K562 (cell line): ENCODE measurements around the gene PHF12. TPM values are rescaled to one million over a fixed set of nuclear protein-coding genes. Genes with fewer than 3 reads are reported as not detected.

Experiments
- FOXK2 ChIP-seq, 2 experiments: fragments of 450-650 bp; IDR thresholded peaks in 1 of 2; conservative IDR thresholded peaks in 1 of 2; 2 replicates each; pipeline ENCODE4 v1.6.1; 2016; ENCODE audit warnings: low read depth in 2 of 2, mild to moderate bottlenecking in 1 of 2
- HDAC6 ChIP-seq: IDR thresholded peaks from 2 replicates; pipeline ENCODE4 v1.6.1; 2012; ENCODE audit warnings: low read depth, mild to moderate bottlenecking, control low read depth, inconsistent platforms, low read length, moderate library complexity
- KDM2B ChIP-seq: fragments of 250-450 bp; sonication (Bioruptor Pico); IDR thresholded peaks from 2 replicates; pipeline ENCODE4 v1.8.0; 2021; ENCODE audit warnings: mild to moderate bottlenecking, moderate library complexity
- MECOM ChIP-seq: fragments of 250-450 bp; sonication (Bioruptor Pico); IDR thresholded peaks from 2 replicates; pipeline ENCODE4 v1.8.0; 2022; ENCODE audit warnings: inconsistent platforms
- MYNN ChIP-seq, 2 experiments: sonication (generic); formaldehyde crosslinking in 1 of 2; IDR thresholded peaks; 2 replicates each; pipeline versions ENCODE4 v1.5.0 to v1.6.1; 2016 to 2020; ENCODE audit warnings: antibody characterized with exemption in 1 of 2, missing genetic modification reagents in 1 of 2
- NBN ChIP-seq: fragments of 450-650 bp; IDR thresholded peaks from 2 replicates; pipeline ENCODE4 v1.6.1; 2016; ENCODE audit warnings: low read depth, mild to moderate bottlenecking
- NCOA2 ChIP-seq, 2 experiments: fragments of 450-650 bp; IDR thresholded peaks; 2 replicates each; pipeline ENCODE4 v1.6.1; 2018; ENCODE audit warnings: mild to moderate bottlenecking in 2 of 2, moderate library complexity in 1 of 2; ENCODE audit not compliant: partially characterized antibody in 2 of 2
- NRF1 ChIP-seq, 2 experiments: fragments of 450-650 bp; IDR thresholded peaks in 1 of 2; conservative IDR thresholded peaks in 1 of 2; 2 replicates each; pipeline ENCODE4 v1.6.1; 2014; ENCODE audit warnings: mild to moderate bottlenecking in 2 of 2
- PATZ1 ChIP-seq: fragments of 250-450 bp; sonication (Bioruptor Pico); IDR thresholded peaks from 2 replicates; pipeline ENCODE4 v1.5.0; 2020; ENCODE audit warnings: mild to moderate bottlenecking, borderline replicate concordance
- PHB2 ChIP-seq: fragments of 450-650 bp; IDR thresholded peaks from 2 replicates; pipeline ENCODE4 v1.6.1; 2017; ENCODE audit warnings: low read depth
- PHF8 ChIP-seq: fragments of 200-600 bp; sonication (generic); IDR thresholded peaks from 2 replicates; pipeline ENCODE4 v1.6.1; 2012; ENCODE audit warnings: mixed run types, mild to moderate bottlenecking, inconsistent platforms, low read length, moderate library complexity, borderline replicate concordance
- PURB ChIP-seq: sonication (generic); formaldehyde crosslinking; IDR thresholded peaks from 2 replicates; pipeline ENCODE4 v1.9.0; 2021; ENCODE audit warnings: low read depth, mild to moderate bottlenecking, missing genetic modification reagents
- SIRT6 ChIP-seq: IDR thresholded peaks from one replicate; pipeline ENCODE4 v1.6.1; 2012; ENCODE audit warnings: low read depth, mild to moderate bottlenecking, control low read depth, inconsistent platforms, low read length, moderate library complexity
- SP1 ChIP-seq: sonication (generic); formaldehyde crosslinking; IDR thresholded peaks from 2 replicates; pipeline ENCODE4 v1.8.1; 2022; ENCODE audit warnings: mild to moderate bottlenecking, missing genetic modification reagents
- ZNF589 ChIP-seq: fragments of 200-800 bp; sonication (Bioruptor generic); IDR thresholded peaks from 2 replicates; pipeline ENCODE4 v1.6.1; 2016; ENCODE audit warnings: low read depth, missing genetic modification characterization, missing compliant biosample characterization
- polyA plus RNA-seq, 8 experiments: library from polyadenylated mRNA; depleted of rRNA in 4 of 8; stranded (reverse) in 5 of 8; unstranded in 3 of 8; fragments of >200 nt; fragmentation: Nextera tagmentation in 2 of 8; fragmentation: Illumina TruSeq in 1 of 8; extraction: Ambion mirVana in 2 of 8; extraction: Trizol in 1 of 8; gene quantifications; 2 replicates each; pipeline versions ENCODE4 v1.2.1 to v1.2.3, GENCODE V29; 2011 to 2014; ENCODE audit warnings: inconsistent platforms in 1 of 8, missing spikeins in 1 of 8
- total RNA-seq, 7 experiments: library from RNA; depleted of rRNA in 6 of 7; stranded (reverse); fragments of >200 nt in 6 of 7; fragmentation: Illumina TruSeq in 2 of 7; extraction: Trizol in 2 of 7; gene quantifications; 2 replicates each; pipeline versions ENCODE4 v1.2.1 to v1.2.3, GENCODE V29; 2011 to 2021; ENCODE audit warnings: low replicate concordance in 1 of 7
- TF ChIP-seq, protein P1 (sequence below): sonication (generic); formaldehyde crosslinking; IDR thresholded peaks from 2 replicates; pipeline ENCODE4 v1.8.0; 2023; ENCODE audit warnings: missing genetic modification reagents, mild to moderate bottlenecking, borderline replicate concordance
- TF ChIP-seq, protein P2 (sequence below): fragments of 250-450 bp; sonication (Bioruptor Pico); IDR thresholded peaks from 2 replicates; pipeline ENCODE4 v1.8.0; 2022; ENCODE audit warnings: moderate library complexity, mild to moderate bottlenecking, inconsistent platforms
- TF ChIP-seq, protein P3 (sequence below): fragments of 450-650 bp; formaldehyde crosslinking; IDR thresholded peaks from 2 replicates; pipeline ENCODE4 v1.4.0; 2020; ENCODE audit warnings: mild to moderate bottlenecking, moderate library complexity

The PHF12 gene
- total and polyA plus RNA-seq, 9 of the 15 experiments (the other 6 are each of a cell fraction or from before 2014, with no cell fraction given) = 0.82 to 31.3 (median 13.5) TPM

GRCh38 chr17:28950017-28950751 lies 1.1 kb downstream of the PHF12 start (continued):
- TF ChIP-seq PATZ1 = no peak
- peak; percentile 13; the same call in 1 of the 2 replicates for TF ChIP-seq KDM2B (CRISPR knock-in tag)
- TF ChIP-seq PHF8 = 0 out of 2 replicates have a peak, but pooled peaks have one; percentile 3
- TF ChIP-seq, protein P1, sequence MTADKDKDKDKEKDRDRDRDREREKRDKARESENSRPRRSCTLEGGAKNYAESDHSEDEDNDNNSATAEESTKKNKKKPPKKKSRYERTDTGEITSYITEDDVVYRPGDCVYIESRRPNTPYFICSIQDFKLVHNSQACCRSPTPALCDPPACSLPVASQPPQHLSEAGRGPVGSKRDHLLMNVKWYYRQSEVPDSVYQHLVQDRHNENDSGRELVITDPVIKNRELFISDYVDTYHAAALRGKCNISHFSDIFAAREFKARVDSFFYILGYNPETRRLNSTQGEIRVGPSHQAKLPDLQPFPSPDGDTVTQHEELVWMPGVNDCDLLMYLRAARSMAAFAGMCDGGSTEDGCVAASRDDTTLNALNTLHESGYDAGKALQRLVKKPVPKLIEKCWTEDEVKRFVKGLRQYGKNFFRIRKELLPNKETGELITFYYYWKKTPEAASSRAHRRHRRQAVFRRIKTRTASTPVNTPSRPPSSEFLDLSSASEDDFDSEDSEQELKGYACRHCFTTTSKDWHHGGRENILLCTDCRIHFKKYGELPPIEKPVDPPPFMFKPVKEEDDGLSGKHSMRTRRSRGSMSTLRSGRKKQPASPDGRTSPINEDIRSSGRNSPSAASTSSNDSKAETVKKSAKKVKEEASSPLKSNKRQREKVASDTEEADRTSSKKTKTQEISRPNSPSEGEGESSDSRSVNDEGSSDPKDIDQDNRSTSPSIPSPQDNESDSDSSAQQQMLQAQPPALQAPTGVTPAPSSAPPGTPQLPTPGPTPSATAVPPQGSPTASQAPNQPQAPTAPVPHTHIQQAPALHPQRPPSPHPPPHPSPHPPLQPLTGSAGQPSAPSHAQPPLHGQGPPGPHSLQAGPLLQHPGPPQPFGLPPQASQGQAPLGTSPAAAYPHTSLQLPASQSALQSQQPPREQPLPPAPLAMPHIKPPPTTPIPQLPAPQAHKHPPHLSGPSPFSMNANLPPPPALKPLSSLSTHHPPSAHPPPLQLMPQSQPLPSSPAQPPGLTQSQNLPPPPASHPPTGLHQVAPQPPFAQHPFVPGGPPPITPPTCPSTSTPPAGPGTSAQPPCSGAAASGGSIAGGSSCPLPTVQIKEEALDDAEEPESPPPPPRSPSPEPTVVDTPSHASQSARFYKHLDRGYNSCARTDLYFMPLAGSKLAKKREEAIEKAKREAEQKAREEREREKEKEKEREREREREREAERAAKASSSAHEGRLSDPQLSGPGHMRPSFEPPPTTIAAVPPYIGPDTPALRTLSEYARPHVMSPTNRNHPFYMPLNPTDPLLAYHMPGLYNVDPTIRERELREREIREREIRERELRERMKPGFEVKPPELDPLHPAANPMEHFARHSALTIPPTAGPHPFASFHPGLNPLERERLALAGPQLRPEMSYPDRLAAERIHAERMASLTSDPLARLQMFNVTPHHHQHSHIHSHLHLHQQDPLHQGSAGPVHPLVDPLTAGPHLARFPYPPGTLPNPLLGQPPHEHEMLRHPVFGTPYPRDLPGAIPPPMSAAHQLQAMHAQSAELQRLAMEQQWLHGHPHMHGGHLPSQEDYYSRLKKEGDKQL = no peak
- TF ChIP-seq NRF1 (conservative IDR thresholded peaks at IDR 0.05 in 1 of 2, IDR thresholded peaks at IDR 0.05 in 1 of 2) = 0 out of 4 replicates have a peak, but pooled peaks of 1 of the 2 experiments have one; percentile 30
- TF ChIP-seq PHB2 = no peak
- no peak for TF ChIP-seq FOXK2 (conservative IDR thresholded peaks at IDR 0.05 in 1 of 2, IDR thresholded peaks at IDR 0.05 in 1 of 2; ENCODE audit: low read depth in 2 of 2)
- no peak for TF ChIP-seq SIRT6
- no peak for TF ChIP-seq NCOA2 (IDR thresholded peaks at IDR 0.05; ENCODE audit: partially characterized antibody in 2 of 2)
- no peak for TF ChIP-seq ZNF589
- TF ChIP-seq PURB (CRISPR knock-in tag) = no peak
- TF ChIP-seq, protein P2, sequence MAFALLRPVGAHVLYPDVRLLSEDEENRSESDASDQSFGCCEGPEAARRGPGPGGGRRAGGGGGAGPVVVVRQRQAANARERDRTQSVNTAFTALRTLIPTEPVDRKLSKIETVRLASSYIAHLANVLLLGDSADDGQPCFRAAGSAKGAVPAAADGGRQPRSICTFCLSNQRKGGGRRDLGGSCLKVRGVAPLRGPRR = no peak
- TF ChIP-seq, protein P3, sequence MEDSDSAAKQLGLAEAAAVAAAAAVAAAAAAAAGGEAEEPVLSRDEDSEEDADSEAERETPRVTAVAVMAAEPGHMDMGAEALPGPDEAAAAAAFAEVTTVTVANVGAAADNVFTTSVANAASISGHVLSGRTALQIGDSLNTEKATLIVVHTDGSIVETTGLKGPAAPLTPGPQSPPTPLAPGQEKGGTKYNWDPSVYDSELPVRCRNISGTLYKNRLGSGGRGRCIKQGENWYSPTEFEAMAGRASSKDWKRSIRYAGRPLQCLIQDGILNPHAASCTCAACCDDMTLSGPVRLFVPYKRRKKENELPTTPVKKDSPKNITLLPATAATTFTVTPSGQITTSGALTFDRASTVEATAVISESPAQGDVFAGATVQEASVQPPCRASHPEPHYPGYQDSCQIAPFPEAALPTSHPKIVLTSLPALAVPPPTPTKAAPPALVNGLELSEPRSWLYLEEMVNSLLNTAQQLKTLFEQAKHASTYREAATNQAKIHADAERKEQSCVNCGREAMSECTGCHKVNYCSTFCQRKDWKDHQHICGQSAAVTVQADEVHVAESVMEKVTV (CRISPR knock-in tag) = no peak
- 0 out of 2 replicates have a peak, but pooled peaks have one; percentile 5 for TF ChIP-seq MYNN (IDR thresholded peaks at IDR 0.05)
- TF ChIP-seq MYNN (CRISPR knock-in tag; IDR thresholded peaks at IDR 0.05) = no peak
- TF ChIP-seq MECOM (CRISPR knock-in tag) = no peak
- no peak for TF ChIP-seq NBN
- TF ChIP-seq HDAC6 = no peak
- TF ChIP-seq SP1 = no peak
